ENCODE measurements around the gene AGRN.
A peak's percentile ranks its signal among the peaks of the same experiment; 100 is the strongest.
"Not testable (repeated sequence)": the region's sequence is repeated elsewhere in the genome, so short reads cannot be mapped to it uniquely, and the experiment has no call there.

Gene AGRN

GRCh38 chr1:1020000-1020404 lies at the start of gene AGRN:
AGRN (plus strand) TSS chr1:1020120; CDS start chr1:1020173, 53 bp downstream.
- peak; percentile 54 for DNase-seq (ENCODE audit: low spot score)

GRCh38 chr1:970242-970972 lies 49.5 kb upstream of the AGRN start:
- no peak for DNase-seq (ENCODE audit: low spot score)

GRCh38 chr1:970973-971730 lies 48.8 kb upstream of the AGRN start:
- DNase-seq (ENCODE audit: low spot score), result no peak

GRCh38 chr1:971751-972506 lies 48.0 kb upstream of the AGRN start:
- DNase-seq (ENCODE audit: low spot score), result no peak

- DNase-seq (ENCODE audit: low spot score), result no peak
Measured at GRCh38 chr1:972726-973458, 47.0 kb upstream of the AGRN start.

GRCh38 chr1:973459-974292 lies 46.2 kb upstream of the AGRN start:
- DNase-seq (ENCODE audit: low spot score), result no peak

GRCh38 chr1:974293-974640 lies 45.7 kb upstream of the AGRN start:
- no peak for DNase-seq (ENCODE audit: low spot score)

GRCh38 chr1:974687-975328 lies 45.1 kb upstream of the AGRN start:
- no peak for DNase-seq (ENCODE audit: low spot score)

- DNase-seq (ENCODE audit: low spot score), result no peak
Measured at GRCh38 chr1:975365-975764, 44.6 kb upstream of the AGRN start.

- DNase-seq (ENCODE audit: low spot score), result no peak
Measured at GRCh38 chr1:975896-976683, 43.8 kb upstream of the AGRN start.

GRCh38 chr1:976791-977190 lies 43.1 kb upstream of the AGRN start:
- not testable (repeated sequence) for DNase-seq (ENCODE audit: low spot score)

- no peak for DNase-seq (ENCODE audit: low spot score)
Measured at GRCh38 chr1:978069-978834, 41.7 kb upstream of the AGRN start.

- no peak for DNase-seq (ENCODE audit: low spot score)
Measured at GRCh38 chr1:978835-979743, 40.8 kb upstream of the AGRN start.

GRCh38 chr1:979744-980072 lies 40.2 kb upstream of the AGRN start:
- DNase-seq (ENCODE audit: low spot score), result no peak

GRCh38 chr1:980137-980571 lies 39.8 kb upstream of the AGRN start:
- no peak for DNase-seq (ENCODE audit: low spot score)

GRCh38 chr1:980602-981395 lies 39.1 kb upstream of the AGRN start:
- no peak for DNase-seq (ENCODE audit: low spot score)

- no peak for DNase-seq (ENCODE audit: low spot score)
Measured at GRCh38 chr1:981491-981954, 38.4 kb upstream of the AGRN start.
